Adrenal gland (tissue), 5 donors: ENCODE measurements around the gene NFS1.

ENCODE experiments used
- CTCF ChIP-seq, 6 experiments: fragments of 450-650 bp in 4 of 6; fragments of 200-600 bp in 2 of 6; sonication (generic) in 1 of 6; IDR thresholded peaks; 1 replicate in 5 of 6; 2 replicates in 1 of 6; pipeline versions ENCODE4 v1.5.1 to v1.8.0; 2016 to 2021; ENCODE audit warnings: antibody characterized with exemption in 6 of 6, mild to moderate bottlenecking in 2 of 6, moderate library complexity in 1 of 6
- POLR2A ChIP-seq, 2 donors: fragments of 450-650 bp; IDR thresholded peaks; one replicate each; pipeline ENCODE4 v1.6.1; 2017; ENCODE audit warnings: antibody characterized with exemption in 2 of 2, mild to moderate bottlenecking in 2 of 2, moderate library complexity in 1 of 2
- donor health status: DM: no; HTN: no; CAD: no.

GRCh38 chr20:35643045-35643444 is 56.1 kb downstream of the NFS1 start:
- TF ChIP-seq CTCF (IDR thresholded peaks at IDR 0.05), result no peak
- TF ChIP-seq POLR2A (IDR thresholded peaks at IDR 0.05), result no peak
